Breast epithelium (tissue), 3 donors: Measurements from ENCODE around the gene SS18L1.

Experiments
- CTCF ChIP-seq, 3 donors: fragments of 450-650 bp; IDR thresholded peaks; one replicate each; pipeline ENCODE4 v1.5.1; 2016 to 2017; ENCODE audit warnings: antibody characterized with exemption in 3 of 3, mild to moderate bottlenecking in 3 of 3, moderate library complexity in 3 of 3
- POLR2A ChIP-seq: fragments of 450-650 bp; IDR thresholded peaks from one replicate; pipeline ENCODE4 v1.6.1; 2016; ENCODE audit warnings: antibody characterized with exemption, mild to moderate bottlenecking, moderate library complexity
- POLR2AphosphoS5 ChIP-seq, 3 donors: sonication (generic); formaldehyde crosslinking; IDR thresholded peaks; one replicate each; pipeline ENCODE4 v1.6.1; 2017; ENCODE audit warnings: antibody characterized with exemption in 3 of 3

- TF ChIP-seq CTCF (IDR thresholded peaks at IDR 0.05) (no peak), POLR2A (no peak), POLR2AphosphoS5 (IDR thresholded peaks at IDR 0.05) (no peak)
Measured at GRCh38 chr20:62117658-62118057, 25.9 kb upstream of the SS18L1 start.
